ENCODE results near the gene SS18L1.
A peak's percentile ranks its signal among the peaks of the same experiment; 100 is the strongest.

The SS18L1 gene

DNA sequence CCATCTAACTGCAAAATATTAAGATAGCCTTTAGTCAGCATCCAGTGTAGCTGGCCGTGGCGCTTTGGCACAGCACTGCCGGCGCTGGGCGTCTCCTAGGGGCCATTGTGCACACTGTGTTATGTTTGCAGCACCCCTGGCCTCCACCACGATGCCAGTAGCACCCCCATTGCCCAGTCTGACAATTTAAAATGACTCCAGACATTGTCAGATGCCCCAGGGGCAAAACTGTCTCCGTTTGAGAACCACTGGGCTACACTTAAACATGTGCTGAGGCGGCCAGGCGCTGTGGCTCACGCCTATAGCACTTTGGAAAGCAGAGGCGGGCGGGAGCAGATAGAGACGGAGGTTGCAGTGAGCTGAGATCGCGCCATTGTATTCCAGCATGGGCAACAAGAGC lies 33.3 kb downstream of the SS18L1 start:
- no peak for DNase-seq

GRCh38 chr20:62177307-62177706 lies 33.7 kb downstream of the SS18L1 start:
- DNase-seq, result no peak

DNA sequence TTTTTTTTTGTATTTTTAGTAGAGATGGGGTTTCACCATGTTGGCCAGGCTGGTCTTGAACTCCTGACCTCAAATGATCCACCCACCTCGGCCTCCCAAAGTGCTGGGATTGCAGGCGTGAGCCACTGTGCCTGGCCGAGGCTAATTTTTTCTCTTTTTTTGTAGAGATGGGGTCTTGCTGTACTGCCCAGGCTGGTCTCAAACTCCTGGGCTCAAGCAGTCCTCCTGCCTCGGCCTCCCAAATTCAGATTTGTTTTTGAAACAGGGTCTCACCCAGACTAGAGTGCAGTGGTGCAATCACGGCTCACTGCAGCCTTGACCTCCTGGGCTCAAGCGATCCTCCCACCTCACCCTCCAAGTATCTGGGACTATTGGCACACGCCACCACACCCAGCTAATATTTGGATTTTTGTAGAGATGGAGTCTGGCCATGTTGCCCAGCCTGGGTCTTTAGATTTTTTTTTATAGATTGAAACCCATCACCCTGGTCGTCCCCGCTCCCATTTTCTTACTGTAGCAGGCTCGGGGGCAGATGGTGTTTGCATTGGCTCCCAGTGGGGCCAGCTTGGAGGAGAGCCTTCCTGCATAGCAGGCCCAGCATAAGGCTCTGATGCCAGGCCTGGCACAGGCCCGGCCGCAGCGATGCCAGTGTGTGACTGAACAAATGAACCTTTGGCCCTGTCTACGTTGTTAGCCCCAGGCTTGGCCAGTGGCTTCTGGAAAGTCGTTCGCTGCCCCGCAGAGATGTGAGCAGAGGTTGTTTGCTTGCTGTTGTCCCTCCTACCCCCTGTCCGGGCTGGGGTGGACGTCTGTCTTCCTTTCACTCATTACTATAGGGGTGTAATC lies 35.0 kb downstream of the SS18L1 start:
- no peak for DNase-seq

DNA sequence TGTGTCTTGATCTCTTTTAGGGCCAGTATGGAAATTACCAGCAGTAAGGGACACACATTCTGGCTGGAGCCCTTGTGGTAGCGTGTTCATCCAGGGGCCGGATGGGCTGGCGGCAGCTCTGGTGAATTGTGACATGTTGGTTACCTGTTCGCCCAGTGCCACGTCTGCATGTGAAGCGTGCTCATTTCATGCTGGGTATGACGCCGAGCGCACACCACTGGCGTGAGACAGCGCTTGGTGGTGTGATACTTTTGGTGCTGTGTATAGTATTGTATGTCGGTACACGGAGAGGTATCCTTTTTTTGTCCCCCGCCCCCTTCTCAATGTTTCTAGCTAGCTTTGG lies 35.6 kb downstream of the SS18L1 start:
- DNase-seq, result no peak

DNA sequence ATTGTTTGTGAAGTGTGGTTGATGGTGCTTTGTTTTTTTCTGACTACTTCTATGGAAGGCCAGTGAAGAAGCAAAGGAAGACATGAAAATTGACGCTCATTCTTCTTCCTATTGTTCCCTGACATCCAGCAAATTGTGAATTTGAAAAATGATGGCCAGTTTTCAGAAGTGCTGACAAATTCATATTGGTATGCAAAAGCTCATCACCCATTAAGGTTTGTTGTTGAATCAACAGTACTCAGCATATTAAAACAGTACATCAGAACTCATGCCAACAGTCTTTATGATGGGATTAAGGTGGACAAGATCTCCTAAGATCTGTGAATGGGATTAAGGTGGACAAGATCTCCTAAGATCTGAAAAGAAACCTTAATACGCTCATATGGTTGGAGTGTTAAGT lies 38.2 kb downstream of the SS18L1 start:
- no peak for DNase-seq

GRCh38 chr20:62182469-62183425 lies 39.2 kb downstream of the SS18L1 start, which contains the start of gene MTG2:
TSS of gene MTG2 (plus strand) at chr20:62183028. CDS start at chr20:62193421, 10,393 bp downstream.
- peak; percentile 94 for DNase-seq

DNA sequence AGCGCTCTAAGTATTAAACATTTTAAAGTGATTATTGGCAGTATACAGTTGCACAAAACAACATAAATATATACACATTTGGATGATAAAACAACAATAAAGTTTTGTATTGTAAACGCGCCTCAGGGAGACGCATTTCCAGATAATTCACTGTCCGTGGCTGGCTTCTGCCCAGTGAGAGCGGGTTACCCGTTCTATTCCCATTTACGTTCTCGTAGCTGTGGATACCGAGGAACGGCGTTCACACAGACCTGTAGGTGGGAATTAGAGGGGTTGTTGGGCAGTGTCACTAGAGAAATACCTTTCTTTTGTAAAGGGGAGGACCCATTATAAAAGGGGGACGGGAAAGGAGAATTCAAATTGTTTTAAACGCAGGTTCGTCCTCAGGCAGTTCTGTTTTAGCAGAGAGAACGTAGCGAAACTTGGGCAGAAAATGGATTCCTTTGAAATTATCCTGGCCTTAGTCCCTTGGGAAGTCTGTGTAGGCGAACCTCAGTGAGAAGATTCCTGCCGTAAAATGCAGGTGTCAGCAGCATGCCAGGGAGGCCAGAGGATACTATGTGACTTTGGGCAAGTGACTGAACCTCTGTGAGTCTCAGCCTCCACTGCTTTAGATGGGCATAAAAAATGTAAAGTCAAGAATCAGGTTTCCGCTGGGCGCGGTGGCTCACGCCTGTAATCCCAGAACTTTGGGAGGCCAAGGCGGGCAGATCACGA lies 40.0 kb downstream of the SS18L1 start:
- no peak for DNase-seq

DNA sequence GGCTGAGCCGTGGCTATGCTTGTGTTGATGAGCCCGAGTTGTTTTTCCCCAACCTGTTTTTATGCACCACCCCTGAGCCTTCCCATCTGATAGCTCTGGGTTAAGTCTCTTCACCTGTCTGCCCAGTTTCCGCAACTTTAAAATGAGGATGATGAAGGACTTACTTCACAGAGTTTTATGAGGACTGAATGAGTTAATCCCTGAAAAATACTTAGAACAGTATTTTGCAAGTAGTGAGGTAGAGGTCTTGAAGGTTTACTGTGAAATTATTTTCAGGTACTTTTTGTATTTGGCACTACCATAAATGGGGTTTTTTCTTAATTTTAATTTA lies 42.5 kb downstream of the SS18L1 start:
- DNase-seq, result no peak

DNA sequence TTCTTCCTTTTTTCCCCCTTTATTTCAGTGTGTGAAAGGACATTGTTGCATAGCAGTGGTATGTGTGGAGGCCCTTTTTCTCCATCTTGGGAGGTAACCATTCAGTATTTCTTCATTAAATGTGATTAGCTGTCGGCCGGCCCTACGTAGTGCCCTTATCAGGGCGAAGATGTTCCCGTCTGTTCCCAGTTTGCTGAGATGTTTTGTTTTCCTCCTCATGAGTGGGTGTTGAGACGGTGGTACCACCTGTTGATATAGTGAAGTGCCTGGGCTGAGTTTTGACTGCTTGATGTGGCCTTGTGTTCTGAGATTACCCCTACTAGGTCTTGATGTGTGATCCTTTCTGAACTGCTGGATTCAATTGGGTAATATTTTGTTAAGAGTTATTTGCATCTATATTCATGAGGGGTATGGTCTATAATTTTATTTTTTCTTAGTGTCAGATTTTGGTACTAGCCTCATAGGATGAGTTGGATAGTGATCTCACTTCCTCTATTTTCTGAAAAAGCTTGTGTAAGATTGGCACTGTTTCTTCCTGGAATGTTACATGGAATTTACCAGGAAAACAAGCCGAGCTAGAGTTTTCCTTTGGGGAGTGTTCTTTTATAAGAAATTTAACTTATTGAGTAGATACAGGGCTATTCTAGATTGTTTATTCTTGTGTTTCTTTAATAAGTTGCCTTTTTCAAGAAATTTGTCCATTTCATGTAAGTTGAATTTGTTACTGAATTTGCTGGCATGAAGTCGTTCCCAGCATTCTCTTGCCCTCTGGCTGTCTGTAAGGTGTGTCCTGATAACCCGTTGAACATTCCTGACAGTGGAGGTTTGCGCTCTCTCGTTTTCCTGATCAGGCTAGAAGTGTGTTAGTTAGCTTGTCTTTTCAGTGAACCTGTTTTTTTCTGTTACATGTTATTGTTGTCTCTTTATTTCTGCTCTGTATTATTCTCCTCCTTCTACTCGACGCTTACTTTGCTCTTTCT lies 43.6 kb downstream of the SS18L1 start:
- no peak for DNase-seq

GRCh38 chr20:62190639-62191411 lies 47.3 kb downstream of the SS18L1 start:
- DNase-seq, result no peak

DNA sequence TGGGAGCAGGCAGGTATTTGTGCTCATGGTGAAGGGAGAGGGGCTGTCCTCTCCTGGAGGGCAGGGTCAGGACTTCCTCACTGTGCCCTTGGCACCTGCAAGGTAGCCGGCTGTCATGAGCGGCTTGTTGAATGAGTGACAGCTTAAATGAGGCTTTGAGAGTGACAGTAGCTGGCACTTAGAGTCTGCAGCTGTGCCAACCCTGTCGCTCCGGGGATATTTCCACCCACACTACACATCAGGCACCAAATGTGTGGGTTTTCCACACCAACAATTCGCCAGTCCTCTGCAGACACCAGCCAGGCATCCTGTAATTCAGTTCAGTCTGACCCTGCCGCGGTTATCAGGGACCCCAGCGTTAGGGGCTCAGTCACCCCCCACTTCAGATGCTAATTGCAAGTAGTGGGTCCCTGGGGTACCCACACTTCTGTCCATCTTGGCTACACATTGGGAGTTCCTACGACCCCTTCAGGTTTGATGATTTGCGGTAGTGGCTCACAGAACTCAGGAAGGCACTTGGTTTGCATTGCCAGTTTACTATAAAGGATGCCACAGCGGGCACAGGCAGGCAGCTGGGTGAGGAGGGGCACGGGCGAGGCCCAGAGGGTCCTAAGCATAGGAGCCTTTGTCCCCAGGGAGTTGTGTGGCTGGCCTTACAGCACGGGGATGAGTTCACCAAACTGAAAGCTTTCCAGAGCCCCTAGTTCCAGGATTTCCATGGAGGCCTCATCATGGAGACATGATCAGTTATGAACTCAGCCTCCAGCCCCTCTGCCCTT lies 48.4 kb downstream of the SS18L1 start:
- no peak for DNase-seq

- no peak for DNase-seq
These were observed 49.1 kb downstream of the SS18L1 start for GRCh38 chr20:62192635-62193034.

GRCh38 chr20:62193079-62194025 lies 49.8 kb downstream of the SS18L1 start:
- no peak for DNase-seq

DNA sequence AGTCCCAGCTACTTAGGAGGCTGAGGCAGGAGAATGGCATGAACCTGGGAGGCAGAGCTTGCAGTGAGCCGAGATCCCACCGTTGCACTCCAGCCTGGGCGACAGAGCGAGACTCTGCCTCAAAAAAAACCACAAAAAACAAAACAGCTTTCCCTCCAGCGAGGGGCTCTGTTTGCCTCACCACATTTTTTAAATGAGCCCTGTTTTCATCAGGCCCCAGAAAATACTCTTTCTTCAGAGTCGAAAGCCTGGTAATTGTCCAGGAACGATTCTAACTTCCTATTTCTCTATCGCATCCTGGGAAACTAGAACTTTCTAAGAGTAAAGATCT lies 51.5 kb downstream of the SS18L1 start:
- DNase-seq, result no peak

GRCh38 chr20:62195736-62196135 lies 52.2 kb downstream of the SS18L1 start:
- DNase-seq, result no peak

DNA sequence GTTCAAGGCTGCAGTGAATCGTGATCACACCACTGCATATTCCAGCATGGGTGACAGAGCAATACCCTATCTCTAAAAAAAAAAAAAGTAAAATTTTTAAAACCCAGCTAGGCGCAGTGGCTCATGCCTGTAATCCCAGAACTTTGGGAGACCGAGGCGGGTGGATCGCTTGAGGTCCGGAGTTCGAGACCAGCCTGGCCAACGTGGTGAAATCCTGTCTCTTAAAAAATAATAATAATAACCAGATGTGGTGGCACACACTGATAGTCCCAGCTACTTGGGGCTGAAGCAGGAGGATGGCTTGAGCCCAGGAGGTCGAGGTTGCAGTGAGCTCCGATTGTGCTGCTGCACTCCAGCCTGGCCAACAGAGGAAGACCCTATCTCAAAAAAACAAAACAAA lies 52.7 kb downstream of the SS18L1 start:
- no peak for DNase-seq

DNA sequence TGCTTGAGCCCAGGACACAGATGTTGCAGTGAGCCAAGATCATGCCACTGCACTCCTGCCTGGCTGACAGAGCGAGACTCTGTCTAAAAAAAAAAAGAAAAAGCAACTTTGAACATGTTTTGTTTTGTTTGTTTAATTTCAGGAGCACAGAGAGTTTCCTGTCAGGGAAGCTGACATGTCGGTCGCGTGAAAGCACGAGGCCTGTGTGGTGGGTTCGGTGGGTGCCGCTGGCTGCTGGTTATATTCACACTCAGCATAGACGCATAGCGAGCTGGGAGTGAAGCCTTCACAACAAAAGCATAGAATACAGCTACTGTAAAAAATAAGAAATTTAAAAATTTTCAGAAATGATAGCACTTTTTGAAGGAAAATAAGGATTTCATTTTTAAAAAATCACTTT lies 53.7 kb downstream of the SS18L1 start:
- no peak for DNase-seq

DNA sequence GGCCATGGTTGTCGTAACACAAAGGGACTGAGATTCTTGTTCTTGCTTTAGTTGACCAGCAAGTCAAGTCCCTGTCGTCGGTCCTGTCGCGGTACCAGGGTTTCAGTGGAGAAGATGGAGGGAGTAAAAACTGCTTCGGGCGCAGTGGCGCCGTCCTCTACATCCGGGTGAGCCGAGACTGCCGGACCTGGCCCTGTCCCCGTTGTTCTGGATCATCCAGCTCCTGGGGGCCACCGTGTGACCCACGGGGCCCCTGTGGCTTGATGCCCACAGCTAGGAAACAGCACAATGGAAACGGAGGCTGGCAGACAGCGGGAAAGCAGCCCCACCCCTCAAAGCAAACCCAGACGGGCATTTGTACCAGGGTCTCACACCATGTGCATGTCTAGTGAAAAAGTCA lies 54.2 kb downstream of the SS18L1 start:
- DNase-seq, result no peak

DNA sequence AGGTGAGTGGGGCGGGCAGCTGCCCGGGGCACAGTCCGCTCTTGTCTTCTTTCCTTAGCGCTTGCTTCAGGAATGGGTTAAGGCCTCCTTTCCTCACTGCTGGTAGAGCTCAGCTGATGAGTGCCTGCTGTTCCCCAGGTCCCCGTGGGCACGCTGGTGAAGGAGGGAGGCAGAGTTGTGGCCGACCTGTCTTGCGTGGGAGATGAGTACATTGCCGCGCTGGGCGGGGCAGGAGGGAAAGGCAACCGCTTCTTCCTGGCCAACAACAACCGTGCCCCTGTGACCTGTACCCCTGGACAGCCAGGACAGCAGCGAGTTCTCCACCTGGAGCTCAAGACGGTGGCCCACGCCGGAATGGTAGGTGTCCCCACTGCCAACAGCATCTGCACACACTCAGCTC lies 54.9 kb downstream of the SS18L1 start:
- DNase-seq, result no peak
